ENCODE measurements around the gene WNT10A. TPM values are rescaled to one million over a fixed set of nuclear protein-coding genes. Genes with fewer than 3 reads are reported as not detected.

The WNT10A gene
- total RNA-seq, 1 experiment from 2014 or later = not detected

- DNase-seq (ENCODE audit: low spot score) = peak; percentile 46
Measured at GRCh38 chr2:218857371-218858137, 23.1 kb upstream of the WNT10A start.

GRCh38 chr2:218858138-218858445 is 22.6 kb upstream of the WNT10A start:
- no peak for DNase-seq (ENCODE audit: low spot score)

- no peak for DNase-seq (ENCODE audit: low spot score)
Measured at GRCh38 chr2:218858671-218859555, 21.7 kb upstream of the WNT10A start.

- DNase-seq (ENCODE audit: low spot score) = no peak
Measured at GRCh38 chr2:218859556-218859987, 21.1 kb upstream of the WNT10A start, which contains the start of gene WNT6. TSS of gene WNT6 (plus strand) at chr2:218859805. CDS start at chr2:218860038, 233 bp downstream.

- no peak for DNase-seq (ENCODE audit: low spot score)
Measured at GRCh38 chr2:218859988-218860831, 20.4 kb upstream of the WNT10A start.

- DNase-seq (ENCODE audit: low spot score) = no peak
Measured at GRCh38 chr2:218860950-218861381, 19.7 kb upstream of the WNT10A start.

- no peak for DNase-seq (ENCODE audit: low spot score)
Measured at GRCh38 chr2:218861645-218862318, 18.9 kb upstream of the WNT10A start.

- DNase-seq (ENCODE audit: low spot score) = no peak
Measured at GRCh38 chr2:218863021-218863520, 17.6 kb upstream of the WNT10A start.

GRCh38 chr2:218865396-218865795 is 15.3 kb upstream of the WNT10A start:
- no peak for DNase-seq (ENCODE audit: low spot score)

GRCh38 chr2:218865999-218866398 is 14.7 kb upstream of the WNT10A start:
- DNase-seq (ENCODE audit: low spot score) = no peak

GRCh38 chr2:218867900-218868299 is 12.8 kb upstream of the WNT10A start:
- DNase-seq (ENCODE audit: low spot score) = no peak

GRCh38 chr2:218869064-218869463 is 11.6 kb upstream of the WNT10A start:
- no peak for DNase-seq (ENCODE audit: low spot score)

- DNase-seq (ENCODE audit: low spot score) = no peak
Measured at GRCh38 chr2:218870984-218871344, 9.7 kb upstream of the WNT10A start.

GRCh38 chr2:218871345-218872302 is 9.0 kb upstream of the WNT10A start:
- no peak for DNase-seq (ENCODE audit: low spot score)

- no peak for DNase-seq (ENCODE audit: low spot score)
Measured at GRCh38 chr2:218872645-218873358, 7.8 kb upstream of the WNT10A start.

- no peak for DNase-seq (ENCODE audit: low spot score)
Measured at GRCh38 chr2:218873359-218874194, 7.1 kb upstream of the WNT10A start.

GRCh38 chr2:218875692-218876246 is 4.9 kb upstream of the WNT10A start:
- DNase-seq (ENCODE audit: low spot score) = no peak

All from H4 (cell line).